Trophoblast cell (in vitro differentiated cells and primary cell): Measurements from ENCODE around the gene TTN.

Experiments used
- DNase-seq, 2 donors: peaks; one replicate each; pipeline ENCODE4 v3.0.0-alpha.2; 2016
- H2AFZ ChIP-seq: 2 replicates; pipeline ENCODE4 v1.6.1; 2013; ENCODE audit warnings: low read length, moderate library complexity, mild to moderate bottlenecking; ENCODE audit not compliant: insufficient read depth, poor library complexity
- H2AK5ac ChIP-seq: 2 replicates; pipeline ENCODE4 v1.6.1; 2013; ENCODE audit warnings: mild to moderate bottlenecking, low read length
- H2BK120ac ChIP-seq: 2 replicates; pipeline ENCODE4 v1.6.1; 2013; ENCODE audit warnings: low read length, mild to moderate bottlenecking, moderate library complexity; ENCODE audit not compliant: insufficient read depth, poor library complexity
- H2BK12ac ChIP-seq: 2 replicates; pipeline ENCODE4 v1.6.1; 2013; ENCODE audit warnings: mild to moderate bottlenecking, low read length, moderate library complexity
- H2BK5ac ChIP-seq: 2 replicates; pipeline ENCODE4 v1.6.1; 2013; ENCODE audit warnings: low read length, low read depth, moderate library complexity, mild to moderate bottlenecking; ENCODE audit not compliant: poor library complexity
- H3K14ac ChIP-seq: 2 replicates; pipeline ENCODE4 v1.6.1; 2013; ENCODE audit warnings: mild to moderate bottlenecking, low read length
- H3K18ac ChIP-seq: 2 replicates; pipeline ENCODE4 v1.6.1; 2013; ENCODE audit warnings: mild to moderate bottlenecking, low read length
- H3K23ac ChIP-seq: 2 replicates; pipeline ENCODE4 v1.6.1; 2013; ENCODE audit warnings: low read length
- H3K27ac ChIP-seq: 2 replicates; pipeline ENCODE4 v1.5.1; 2013; ENCODE audit warnings: low read depth, mild to moderate bottlenecking, inconsistent platforms, low read length, moderate library complexity
- H3K27me3 ChIP-seq: 2 replicates; pipeline ENCODE4 v1.6.1; 2013; ENCODE audit warnings: inconsistent platforms, mild to moderate bottlenecking, low read length, moderate library complexity; ENCODE audit not compliant: insufficient read depth
- H3K36me3 ChIP-seq, 2 experiments: 1 replicate in 1 of 2; 2 replicates in 1 of 2; pipeline ENCODE4 v1.6.1; 2013; ENCODE audit warnings: low read length in 2 of 2, mild to moderate bottlenecking in 2 of 2, moderate library complexity in 1 of 2; ENCODE audit not compliant: insufficient read depth in 2 of 2, control insufficient read depth in 1 of 2
- H3K4ac ChIP-seq: 2 replicates; pipeline ENCODE4 v1.6.1; 2013; ENCODE audit warnings: low read depth, mild to moderate bottlenecking, low read length, moderate library complexity
- H3K4me1 ChIP-seq, 2 experiments: 1 replicate in 1 of 2; 2 replicates in 1 of 2; pipeline ENCODE4 v1.6.1; 2013; ENCODE audit warnings: low read length in 2 of 2, mild to moderate bottlenecking in 2 of 2, moderate library complexity in 1 of 2; ENCODE audit not compliant: insufficient read depth in 2 of 2, control insufficient read depth in 1 of 2
- H3K4me2 ChIP-seq: 2 replicates; pipeline ENCODE4 v1.6.1; 2013; ENCODE audit warnings: inconsistent platforms, mild to moderate bottlenecking, low read length, moderate library complexity
- H3K4me3 ChIP-seq: 2 replicates; pipeline ENCODE4 v1.5.1; 2013; ENCODE audit warnings: mild to moderate bottlenecking, low read depth, low read length, inconsistent platforms
- H3K79me1 ChIP-seq: one replicate; pipeline ENCODE4 v1.6.1; 2013; ENCODE audit warnings: low read length
- H3K79me2 ChIP-seq: 2 replicates; pipeline ENCODE4 v1.6.1; 2013; ENCODE audit warnings: low read length, mild to moderate bottlenecking; ENCODE audit not compliant: control insufficient read depth, insufficient read depth, poor library complexity
- H3K9ac ChIP-seq: 2 replicates; pipeline ENCODE4 v1.6.1; 2013; ENCODE audit warnings: mild to moderate bottlenecking, low read length
- H3K9me3 ChIP-seq: 2 replicates; pipeline ENCODE4 v1.6.1; 2013; ENCODE audit warnings: low read depth, mild to moderate bottlenecking, control low read depth, inconsistent platforms, low read length; ENCODE audit not compliant: insufficient read depth
- H4K12ac ChIP-seq: 2 replicates; pipeline ENCODE4 v1.6.1; 2013; ENCODE audit warnings: low read depth, mild to moderate bottlenecking, low read length, moderate library complexity
- H4K8ac ChIP-seq: 2 replicates; pipeline ENCODE4 v1.6.1; 2013; ENCODE audit warnings: low read depth, mild to moderate bottlenecking, low read length, moderate library complexity
- H4K91ac ChIP-seq: one replicate; pipeline ENCODE4 v1.6.1; 2013; ENCODE audit warnings: low read depth, mild to moderate bottlenecking, low read length, moderate library complexity
- WGBS: extraction: QIAGEN DNeasy Blood & Tissue Kit; methylation state at CpG from one replicate; pipeline ENCODE4 v1.1.7; 2013; ENCODE audit warnings: missing lambda C conversion rate; ENCODE audit not compliant: insufficient read length, insufficient coverage; ENCODE audit errors: extremely low coverage; 5-methylcytosine and 5-hydroxymethylcytosine counted together

TTN gene

DNA sequence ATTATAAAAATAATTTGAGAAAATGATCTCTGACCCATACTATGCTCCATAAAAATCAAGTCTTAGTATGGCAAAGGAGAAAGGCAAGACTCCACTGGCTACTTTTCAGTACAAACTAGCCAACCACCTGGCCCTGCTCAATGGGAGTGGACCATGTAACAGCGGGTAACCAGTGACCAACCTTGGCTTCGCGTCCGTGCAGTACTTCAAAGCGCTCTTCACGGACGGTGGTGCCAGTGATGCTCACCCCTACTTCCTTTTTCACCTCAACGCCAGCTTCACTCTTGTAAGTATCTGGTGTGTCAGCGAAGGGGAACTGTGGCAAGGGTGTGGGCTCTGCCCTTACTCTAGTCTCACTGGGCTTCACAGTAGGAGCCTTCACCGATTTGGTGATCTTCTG, 23.3 kb downstream of the TTN start:
- Histone ChIP-seq H2BK12ac (no peak overlapping the region), H2AK5ac (no peak overlapping the region), H3K79me1 (no peaks in the 10 kb centered on the region), H3K18ac (no peak overlapping the region), H3K27me3 (no peaks in the 10 kb centered on the region), H2BK5ac (no peak overlapping the region), H3K4me3 (no peak overlapping the region), H4K91ac (no peak overlapping the region), H3K79me2 (no peaks in the 10 kb centered on the region), H3K4me2 (no peak overlapping the region), H3K9ac (no peak overlapping the region), H3K36me3 (no peaks in the 10 kb centered on the region), H3K9me3 (no peaks in the 10 kb centered on the region), H2AFZ (no peak overlapping the region), H4K12ac (no peak overlapping the region), H3K27ac (no peak overlapping the region), H3K4ac (no peak overlapping the region), H4K8ac (no peak overlapping the region), H3K23ac (no peak overlapping the region), H2BK120ac (no peak overlapping the region), H3K4me1 (no peaks in the 10 kb centered on the region), H3K14ac (no peak overlapping the region)
- no peak for DNase-seq
- no CpG with 5 or more reads among the region's 10 CpGs for WGBS

DNA sequence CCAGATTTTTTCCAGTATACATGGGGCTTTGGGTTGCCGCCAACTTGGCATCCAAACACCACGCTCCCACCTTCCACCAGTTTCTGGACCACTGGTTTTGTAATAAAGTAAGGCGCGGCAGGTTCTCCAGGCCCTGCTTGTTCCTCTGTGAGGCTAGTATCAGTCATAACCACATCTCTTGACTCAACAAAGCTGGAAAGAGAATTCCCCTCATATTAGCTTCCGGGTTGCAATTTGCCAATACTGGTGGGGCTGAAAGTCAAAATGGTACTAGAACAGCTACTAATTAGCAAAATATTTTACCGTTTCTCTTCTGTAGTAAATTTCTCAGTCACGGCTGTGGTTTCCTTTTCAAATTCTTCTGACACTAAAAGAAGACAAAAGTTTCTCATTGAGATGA, 25.0 kb downstream of the TTN start:
- no peak for DNase-seq
- H2BK5ac ChIP-seq, result no peak overlapping the region
- no CpG with 5 or more reads among the region's 7 CpGs for WGBS

DNA sequence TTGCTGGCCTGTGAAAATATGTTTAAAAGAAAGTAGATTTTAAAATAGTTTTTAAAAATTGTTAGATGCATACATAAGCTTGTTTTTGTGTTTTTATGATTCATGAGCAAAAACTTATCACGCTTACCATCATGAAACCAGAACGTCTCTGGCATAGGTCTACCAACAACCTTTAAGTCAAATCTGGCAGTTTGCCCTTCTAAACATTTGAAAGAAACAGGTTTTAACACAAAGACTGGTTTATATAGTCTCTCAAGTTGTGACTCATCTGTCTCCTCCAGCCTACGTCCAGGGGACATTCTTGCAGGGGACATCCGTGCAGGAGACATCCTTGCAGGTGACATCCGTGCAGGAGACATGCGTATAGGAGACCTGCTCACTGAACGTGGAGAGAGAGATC, 29.6 kb downstream of the TTN start:
- Histone ChIP-seq H3K14ac (no peak overlapping the region), H2BK12ac (no peak overlapping the region), H2AFZ (no peak overlapping the region), H3K27ac (no peak overlapping the region), H3K18ac (no peak overlapping the region), H3K36me3 (no peaks in the 10 kb centered on the region), H4K8ac (no peak overlapping the region), H3K9ac (no peak overlapping the region), H4K12ac (no peak overlapping the region), H3K79me2 (no peaks in the 10 kb centered on the region), H2BK5ac (no peak overlapping the region), H3K4ac (no peak overlapping the region), H3K9me3 (no peaks in the 10 kb centered on the region), H3K4me2 (no peak overlapping the region), H3K4me3 (no peak overlapping the region), H3K4me1 (no peaks in the 10 kb centered on the region), H3K79me1 (no peaks in the 10 kb centered on the region), H2AK5ac (no peak overlapping the region), H2BK120ac (no peak overlapping the region), H3K23ac (no peak overlapping the region), H3K27me3 (no peaks in the 10 kb centered on the region), H4K91ac (no peak overlapping the region)
- WGBS, result no CpG with 5 or more reads among the region's 7 CpGs
- DNase-seq, result no peak

More for the DNA sequence above, 25.0 kb downstream of the TTN start:
- H3K79me1 ChIP-seq, result no peaks in the 10 kb centered on the region
- H4K91ac ChIP-seq, result no peak overlapping the region
- no peak overlapping the region for H2AFZ ChIP-seq
- no peak overlapping the region for H2BK12ac ChIP-seq
- H3K27ac ChIP-seq, result no peak overlapping the region
- H3K9me3 ChIP-seq, result no peaks in the 10 kb centered on the region
- no peak overlapping the region for H3K9ac ChIP-seq
- no peaks in the 10 kb centered on the region for H3K79me2 ChIP-seq
- H2AK5ac ChIP-seq, result no peak overlapping the region
- H3K14ac ChIP-seq, result no peak overlapping the region
- H4K8ac ChIP-seq, result no peak overlapping the region
- no peak overlapping the region for H4K12ac ChIP-seq
- H3K4ac ChIP-seq, result no peak overlapping the region
- H3K4me1 ChIP-seq, result no peaks in the 10 kb centered on the region
- no peaks in the 10 kb centered on the region for H3K36me3 ChIP-seq
- no peaks in the 10 kb centered on the region for H3K27me3 ChIP-seq
- no peak overlapping the region for H2BK120ac ChIP-seq
- H3K4me3 ChIP-seq, result no peak overlapping the region
- H3K18ac ChIP-seq, result no peak overlapping the region
- no peak overlapping the region for H3K4me2 ChIP-seq
- H3K23ac ChIP-seq, result no peak overlapping the region

DNA sequence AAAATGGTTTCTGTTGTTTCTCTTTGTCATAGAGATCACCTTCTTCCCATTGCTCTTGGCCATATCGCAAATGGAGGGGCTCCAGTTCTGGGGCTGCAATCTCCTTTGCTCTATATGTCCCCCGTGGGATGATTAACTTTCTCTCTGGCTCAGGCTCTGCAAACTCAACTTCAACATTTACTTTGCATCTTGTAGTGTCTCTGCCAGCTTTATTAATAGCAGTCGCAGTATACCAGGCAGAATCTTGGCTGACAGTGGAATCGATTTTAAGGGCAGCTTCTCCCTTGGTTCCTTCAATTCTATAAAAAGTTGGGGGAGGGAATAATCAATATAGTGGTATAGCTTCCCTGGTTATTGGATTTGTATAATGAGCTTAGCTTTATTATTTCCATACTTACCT, 30.5 kb downstream of the TTN start:
- no peak overlapping the region for H2AK5ac ChIP-seq
- no peak overlapping the region for H2BK5ac ChIP-seq
- no peak overlapping the region for H4K91ac ChIP-seq
- H3K4me2 ChIP-seq, result no peak overlapping the region
- no peak overlapping the region for H2AFZ ChIP-seq
- H2BK12ac ChIP-seq, result no peak overlapping the region
- no peak overlapping the region for H3K4ac ChIP-seq
- H3K14ac ChIP-seq, result no peak overlapping the region
- H2BK120ac ChIP-seq, result no peak overlapping the region
- no peaks in the 10 kb centered on the region for H3K4me1 ChIP-seq
- no CpG with 5 or more reads among the region's 4 CpGs for WGBS
- H4K12ac ChIP-seq, result no peak overlapping the region
- no peak overlapping the region for H3K18ac ChIP-seq
- DNase-seq, result no peak
- H3K4me3 ChIP-seq, result no peak overlapping the region
- H3K79me1 ChIP-seq, result no peaks in the 10 kb centered on the region
- no peaks in the 10 kb centered on the region for H3K9me3 ChIP-seq
- no peak overlapping the region for H3K9ac ChIP-seq
- no peaks in the 10 kb centered on the region for H3K36me3 ChIP-seq
- no peaks in the 10 kb centered on the region for H3K27me3 ChIP-seq
- H3K27ac ChIP-seq, result no peak overlapping the region
- no peak overlapping the region for H3K23ac ChIP-seq
- H4K8ac ChIP-seq, result no peak overlapping the region
- H3K79me2 ChIP-seq, result no peaks in the 10 kb centered on the region
